ENCODE results near the gene PLCG2.

PLCG2 gene

GRCh38 chr16:81910366-81910885 lies 131.3 kb downstream of the PLCG2 start:
- Histone ChIP-seq H3K27me3 (ENCODE audit: control insufficient read depth in 1 of 2, insufficient read depth in 2 of 2, low read length in 2 of 2) (no peaks in the 10 kb centered on the region), H3K27ac (ENCODE audit: low read depth, low read length) (no peak overlapping the region), H3K36me3 (ENCODE audit: insufficient read depth, low read length) (no peaks in the 10 kb centered on the region), H3K9me3 (ENCODE audit: low read length) (no peaks in the 10 kb centered on the region), H3K4me3 (ENCODE audit: low read depth in 1 of 2, low read length in 2 of 2) (no peak overlapping the region), H3K9ac (ENCODE audit: low read length) (no peak overlapping the region), H3K4me1 (ENCODE audit: insufficient read depth, low read length) (no peaks in the 10 kb centered on the region)

- no peaks in the 10 kb centered on the region for H3K9me3 ChIP-seq (ENCODE audit: low read length)
- H3K27ac ChIP-seq (ENCODE audit: low read depth, low read length) = no peak overlapping the region
- H3K4me3 ChIP-seq (ENCODE audit: low read depth in 1 of 2, low read length in 2 of 2) = no peak overlapping the region
- no peaks in the 10 kb centered on the region for H3K36me3 ChIP-seq (ENCODE audit: insufficient read depth, low read length)
- H3K27me3 ChIP-seq (ENCODE audit: control insufficient read depth in 1 of 2, insufficient read depth in 2 of 2, low read length in 2 of 2) = no peaks in the 10 kb centered on the region
- no peaks in the 10 kb centered on the region for H3K4me1 ChIP-seq (ENCODE audit: insufficient read depth, low read length)
- no peak overlapping the region for H3K9ac ChIP-seq (ENCODE audit: low read length)
These were observed 133.3 kb downstream of the PLCG2 start for GRCh38 chr16:81912395-81912794.

GRCh38 chr16:81913222-81913621 lies 134.1 kb downstream of the PLCG2 start:
- Histone ChIP-seq H3K9me3 (ENCODE audit: low read length) (no peaks in the 10 kb centered on the region), H3K27me3 (ENCODE audit: control insufficient read depth in 1 of 2, insufficient read depth in 2 of 2, low read length in 2 of 2) (no peaks in the 10 kb centered on the region), H3K9ac (ENCODE audit: low read length) (no peak overlapping the region), H3K4me1 (ENCODE audit: insufficient read depth, low read length) (no peaks in the 10 kb centered on the region), H3K36me3 (ENCODE audit: insufficient read depth, low read length) (no peaks in the 10 kb centered on the region), H3K4me3 (ENCODE audit: low read depth in 1 of 2, low read length in 2 of 2) (no peak overlapping the region), H3K27ac (ENCODE audit: low read depth, low read length) (no peak overlapping the region)

GRCh38 chr16:81917375-81917774 lies 138.3 kb downstream of the PLCG2 start:
- Histone ChIP-seq H3K27ac (ENCODE audit: low read depth, low read length) (no peak overlapping the region), H3K9me3 (ENCODE audit: low read length) (no peaks in the 10 kb centered on the region), H3K4me1 (ENCODE audit: insufficient read depth, low read length) (no peaks in the 10 kb centered on the region), H3K4me3 (ENCODE audit: low read depth in 1 of 2, low read length in 2 of 2) (no peak overlapping the region), H3K9ac (ENCODE audit: low read length) (no peak overlapping the region), H3K27me3 (ENCODE audit: control insufficient read depth in 1 of 2, insufficient read depth in 2 of 2, low read length in 2 of 2) (no peaks in the 10 kb centered on the region), H3K36me3 (ENCODE audit: insufficient read depth, low read length) (no peaks in the 10 kb centered on the region)

GRCh38 chr16:81918927-81919326 lies 139.8 kb downstream of the PLCG2 start:
- Histone ChIP-seq H3K9ac (ENCODE audit: low read length) (no peak overlapping the region), H3K36me3 (ENCODE audit: insufficient read depth, low read length) (no peaks in the 10 kb centered on the region), H3K27me3 (ENCODE audit: control insufficient read depth in 1 of 2, insufficient read depth in 2 of 2, low read length in 2 of 2) (no peaks in the 10 kb centered on the region), H3K4me1 (ENCODE audit: insufficient read depth, low read length) (no peaks in the 10 kb centered on the region), H3K4me3 (ENCODE audit: low read depth in 1 of 2, low read length in 2 of 2) (no peak overlapping the region), H3K9me3 (ENCODE audit: low read length) (no peaks in the 10 kb centered on the region), H3K27ac (ENCODE audit: low read depth, low read length) (no peak overlapping the region)

GRCh38 chr16:81920498-81920897 lies 141.4 kb downstream of the PLCG2 start:
- no peaks in the 10 kb centered on the region for H3K27me3 ChIP-seq (ENCODE audit: control insufficient read depth in 1 of 2, insufficient read depth in 2 of 2, low read length in 2 of 2)
- no peak overlapping the region for H3K27ac ChIP-seq (ENCODE audit: low read depth, low read length)
- no peaks in the 10 kb centered on the region for H3K36me3 ChIP-seq (ENCODE audit: insufficient read depth, low read length)
- no peak overlapping the region for H3K9ac ChIP-seq (ENCODE audit: low read length)
- no peak overlapping the region for H3K4me3 ChIP-seq (ENCODE audit: low read depth in 1 of 2, low read length in 2 of 2)
- no peaks in the 10 kb centered on the region for H3K4me1 ChIP-seq (ENCODE audit: insufficient read depth, low read length)
- no peaks in the 10 kb centered on the region for H3K9me3 ChIP-seq (ENCODE audit: low read length)

- Histone ChIP-seq H3K9ac (ENCODE audit: low read length) (no peak overlapping the region), H3K4me1 (ENCODE audit: insufficient read depth, low read length) (no peaks in the 10 kb centered on the region), H3K9me3 (ENCODE audit: low read length) (no peaks in the 10 kb centered on the region), H3K27ac (ENCODE audit: low read depth, low read length) (no peak overlapping the region), H3K36me3 (ENCODE audit: insufficient read depth, low read length) (no peaks in the 10 kb centered on the region), H3K27me3 (ENCODE audit: control insufficient read depth in 1 of 2, insufficient read depth in 2 of 2, low read length in 2 of 2) (no peaks in the 10 kb centered on the region), H3K4me3 (ENCODE audit: low read depth in 1 of 2, low read length in 2 of 2) (no peak overlapping the region)
These were observed 142.2 kb downstream of the PLCG2 start for GRCh38 chr16:81921085-81921814.

GRCh38 chr16:81921843-81922584 lies 142.9 kb downstream of the PLCG2 start:
- H3K9ac ChIP-seq (ENCODE audit: low read length) = no peak overlapping the region
- H3K27ac ChIP-seq (ENCODE audit: low read depth, low read length) = no peak overlapping the region
- H3K27me3 ChIP-seq (ENCODE audit: control insufficient read depth in 1 of 2, insufficient read depth in 2 of 2, low read length in 2 of 2) = no peaks in the 10 kb centered on the region
- no peaks in the 10 kb centered on the region for H3K36me3 ChIP-seq (ENCODE audit: insufficient read depth, low read length)
- H3K4me3 ChIP-seq (ENCODE audit: low read depth in 1 of 2, low read length in 2 of 2) = no peak overlapping the region
- no peaks in the 10 kb centered on the region for H3K4me1 ChIP-seq (ENCODE audit: insufficient read depth, low read length)
- no peaks in the 10 kb centered on the region for H3K9me3 ChIP-seq (ENCODE audit: low read length)

GRCh38 chr16:81923296-81923695 lies 144.2 kb downstream of the PLCG2 start:
- Histone ChIP-seq H3K4me1 (ENCODE audit: insufficient read depth, low read length) (no peaks in the 10 kb centered on the region), H3K9me3 (ENCODE audit: low read length) (no peaks in the 10 kb centered on the region), H3K36me3 (ENCODE audit: insufficient read depth, low read length) (no peaks in the 10 kb centered on the region), H3K4me3 (ENCODE audit: low read depth in 1 of 2, low read length in 2 of 2) (no peak overlapping the region), H3K27me3 (ENCODE audit: control insufficient read depth in 1 of 2, insufficient read depth in 2 of 2, low read length in 2 of 2) (no peaks in the 10 kb centered on the region), H3K9ac (ENCODE audit: low read length) (no peak overlapping the region), H3K27ac (ENCODE audit: low read depth, low read length) (no peak overlapping the region)

GRCh38 chr16:81925016-81925415 lies 145.9 kb downstream of the PLCG2 start:
- no peaks in the 10 kb centered on the region for H3K36me3 ChIP-seq (ENCODE audit: insufficient read depth, low read length)
- H3K9me3 ChIP-seq (ENCODE audit: low read length) = no peaks in the 10 kb centered on the region
- H3K27ac ChIP-seq (ENCODE audit: low read depth, low read length) = no peak overlapping the region
- no peaks in the 10 kb centered on the region for H3K4me1 ChIP-seq (ENCODE audit: insufficient read depth, low read length)
- no peak overlapping the region for H3K9ac ChIP-seq (ENCODE audit: low read length)
- no peaks in the 10 kb centered on the region for H3K27me3 ChIP-seq (ENCODE audit: control insufficient read depth in 1 of 2, insufficient read depth in 2 of 2, low read length in 2 of 2)
- no peak overlapping the region for H3K4me3 ChIP-seq (ENCODE audit: low read depth in 1 of 2, low read length in 2 of 2)

- Histone ChIP-seq H3K27me3 (ENCODE audit: control insufficient read depth in 1 of 2, insufficient read depth in 2 of 2, low read length in 2 of 2) (no peaks in the 10 kb centered on the region), H3K36me3 (ENCODE audit: insufficient read depth, low read length) (no peaks in the 10 kb centered on the region), H3K4me1 (ENCODE audit: insufficient read depth, low read length) (no peaks in the 10 kb centered on the region), H3K9me3 (ENCODE audit: low read length) (no peaks in the 10 kb centered on the region), H3K27ac (ENCODE audit: low read depth, low read length) (no peak overlapping the region), H3K9ac (ENCODE audit: low read length) (no peak overlapping the region), H3K4me3 (ENCODE audit: low read depth in 1 of 2, low read length in 2 of 2) (no peak overlapping the region)
These were observed 146.9 kb downstream of the PLCG2 start for GRCh38 chr16:81926036-81926435.

All from muscle layer of colon (tissue), 2 donors.